ENCODE measurements around the gene DDX42. TPM values are rescaled to one million over a fixed set of nuclear protein-coding genes. Genes with fewer than 3 reads are reported as not detected.

DDX42 gene
- total and polyA plus RNA-seq, 2 of the 13 experiments (the other 11 are each of a cell fraction or from before 2014, with no cell fraction given): 87.2 to 92.9 TPM

DNA sequence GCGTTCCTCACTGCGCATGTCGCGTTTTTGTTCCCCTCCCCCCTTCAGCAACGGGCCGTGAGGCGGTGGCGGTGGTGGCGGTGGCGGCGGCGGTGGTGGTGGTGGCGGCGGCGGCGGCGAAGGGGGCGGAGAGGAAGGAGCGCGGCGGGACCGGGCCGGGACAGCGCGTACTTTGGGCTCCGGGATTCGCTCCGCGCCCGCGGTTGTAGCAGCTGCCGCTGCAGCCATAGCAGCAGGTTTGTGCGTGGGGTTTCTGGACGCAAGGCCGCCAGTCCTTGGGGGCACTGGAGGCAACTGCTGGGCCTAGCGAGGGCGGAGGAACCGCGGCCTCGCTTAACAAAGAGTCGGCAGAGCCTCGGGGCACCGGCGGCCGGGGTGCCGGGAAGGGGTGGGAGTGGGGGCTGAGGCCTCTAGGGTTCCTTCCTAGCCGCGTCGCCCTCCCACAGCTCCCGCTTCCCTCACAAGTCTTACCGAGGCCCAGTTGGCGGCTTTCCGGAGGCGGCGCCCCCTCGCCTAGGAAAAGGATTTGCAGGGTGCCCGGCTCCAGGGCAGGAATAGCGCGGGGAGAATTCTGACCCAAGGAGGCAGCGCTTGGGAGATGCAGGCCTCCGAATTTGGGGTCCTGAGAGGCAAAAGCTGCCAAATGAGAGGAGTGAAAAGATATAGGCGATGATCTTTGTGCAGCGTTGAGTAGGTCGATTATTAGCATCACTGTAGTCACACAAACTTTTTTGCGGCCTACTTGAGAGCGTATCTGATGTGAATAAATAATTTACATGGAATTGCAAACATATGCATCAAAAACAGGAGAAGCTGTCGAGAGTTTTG lies at the start of gene DDX42 (continued):
- peak; percentile 8; the same call in 1 of the 2 replicates for TF ChIP-seq KDM4B (CRISPR knock-in tag; IDR thresholded peaks at IDR 0.05)
- TF ChIP-seq, protein P1, sequence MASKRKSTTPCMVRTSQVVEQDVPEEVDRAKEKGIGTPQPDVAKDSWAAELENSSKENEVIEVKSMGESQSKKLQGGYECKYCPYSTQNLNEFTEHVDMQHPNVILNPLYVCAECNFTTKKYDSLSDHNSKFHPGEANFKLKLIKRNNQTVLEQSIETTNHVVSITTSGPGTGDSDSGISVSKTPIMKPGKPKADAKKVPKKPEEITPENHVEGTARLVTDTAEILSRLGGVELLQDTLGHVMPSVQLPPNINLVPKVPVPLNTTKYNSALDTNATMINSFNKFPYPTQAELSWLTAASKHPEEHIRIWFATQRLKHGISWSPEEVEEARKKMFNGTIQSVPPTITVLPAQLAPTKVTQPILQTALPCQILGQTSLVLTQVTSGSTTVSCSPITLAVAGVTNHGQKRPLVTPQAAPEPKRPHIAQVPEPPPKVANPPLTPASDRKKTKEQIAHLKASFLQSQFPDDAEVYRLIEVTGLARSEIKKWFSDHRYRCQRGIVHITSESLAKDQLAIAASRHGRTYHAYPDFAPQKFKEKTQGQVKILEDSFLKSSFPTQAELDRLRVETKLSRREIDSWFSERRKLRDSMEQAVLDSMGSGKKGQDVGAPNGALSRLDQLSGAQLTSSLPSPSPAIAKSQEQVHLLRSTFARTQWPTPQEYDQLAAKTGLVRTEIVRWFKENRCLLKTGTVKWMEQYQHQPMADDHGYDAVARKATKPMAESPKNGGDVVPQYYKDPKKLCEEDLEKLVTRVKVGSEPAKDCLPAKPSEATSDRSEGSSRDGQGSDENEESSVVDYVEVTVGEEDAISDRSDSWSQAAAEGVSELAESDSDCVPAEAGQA (IDR thresholded peaks at IDR 0.05; ENCODE audit: low read depth): no peak
- TF ChIP-seq, protein P1 (CRISPR knock-in tag; IDR thresholded peaks at IDR 0.05; ENCODE audit: borderline replicate concordance): peak; percentile 56; the same call in 1 of the 2 replicates
- no peak for TF ChIP-seq ZNF496 (CRISPR knock-in tag; IDR thresholded peaks at IDR 0.05; ENCODE audit: insufficient replicate concordance)
- peak; percentile 38 for TF ChIP-seq ARID4A (CRISPR knock-in tag; IDR thresholded peaks at IDR 0.05; ENCODE audit: borderline replicate concordance)
- TF ChIP-seq SP5 (CRISPR knock-in tag; IDR thresholded peaks at IDR 0.05; ENCODE audit: borderline replicate concordance, low read depth): peak; percentile 23; the same call in 1 of the 2 replicates
- no peak for TF ChIP-seq HOXA7 (CRISPR knock-in tag; IDR thresholded peaks at IDR 0.05)
- TF ChIP-seq CREB3 (CRISPR knock-in tag; IDR thresholded peaks at IDR 0.05): no peak
- TF ChIP-seq, protein P2, sequence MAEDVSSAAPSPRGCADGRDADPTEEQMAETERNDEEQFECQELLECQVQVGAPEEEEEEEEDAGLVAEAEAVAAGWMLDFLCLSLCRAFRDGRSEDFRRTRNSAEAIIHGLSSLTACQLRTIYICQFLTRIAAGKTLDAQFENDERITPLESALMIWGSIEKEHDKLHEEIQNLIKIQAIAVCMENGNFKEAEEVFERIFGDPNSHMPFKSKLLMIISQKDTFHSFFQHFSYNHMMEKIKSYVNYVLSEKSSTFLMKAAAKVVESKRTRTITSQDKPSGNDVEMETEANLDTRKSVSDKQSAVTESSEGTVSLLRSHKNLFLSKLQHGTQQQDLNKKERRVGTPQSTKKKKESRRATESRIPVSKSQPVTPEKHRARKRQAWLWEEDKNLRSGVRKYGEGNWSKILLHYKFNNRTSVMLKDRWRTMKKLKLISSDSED (CRISPR knock-in tag; IDR thresholded peaks at IDR 0.05): no peak
- TF ChIP-seq LCORL (IDR thresholded peaks at IDR 0.05): peak; percentile 62; the same call in 1 of the 2 replicates
- no peak for TF ChIP-seq LCORL (CRISPR knock-in tag; IDR thresholded peaks at IDR 0.05)
